ENCODE results near the gene KRTAP9-1.
"Not testable (repeated sequence)": the region's sequence is repeated elsewhere in the genome, so short reads cannot be mapped to it uniquely, and the experiment has no call there.

GRCh38 chr17:41160190-41160589 lies 29.5 kb upstream of the KRTAP9-1 start:
- TF ChIP-seq, protein P1, sequence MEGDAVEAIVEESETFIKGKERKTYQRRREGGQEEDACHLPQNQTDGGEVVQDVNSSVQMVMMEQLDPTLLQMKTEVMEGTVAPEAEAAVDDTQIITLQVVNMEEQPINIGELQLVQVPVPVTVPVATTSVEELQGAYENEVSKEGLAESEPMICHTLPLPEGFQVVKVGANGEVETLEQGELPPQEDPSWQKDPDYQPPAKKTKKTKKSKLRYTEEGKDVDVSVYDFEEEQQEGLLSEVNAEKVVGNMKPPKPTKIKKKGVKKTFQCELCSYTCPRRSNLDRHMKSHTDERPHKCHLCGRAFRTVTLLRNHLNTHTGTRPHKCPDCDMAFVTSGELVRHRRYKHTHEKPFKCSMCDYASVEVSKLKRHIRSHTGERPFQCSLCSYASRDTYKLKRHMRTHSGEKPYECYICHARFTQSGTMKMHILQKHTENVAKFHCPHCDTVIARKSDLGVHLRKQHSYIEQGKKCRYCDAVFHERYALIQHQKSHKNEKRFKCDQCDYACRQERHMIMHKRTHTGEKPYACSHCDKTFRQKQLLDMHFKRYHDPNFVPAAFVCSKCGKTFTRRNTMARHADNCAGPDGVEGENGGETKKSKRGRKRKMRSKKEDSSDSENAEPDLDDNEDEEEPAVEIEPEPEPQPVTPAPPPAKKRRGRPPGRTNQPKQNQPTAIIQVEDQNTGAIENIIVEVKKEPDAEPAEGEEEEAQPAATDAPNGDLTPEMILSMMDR (IDR thresholded peaks at IDR 0.05) = not testable (repeated sequence)
- not testable (repeated sequence) for TF ChIP-seq EP300, POLR2A (IDR thresholded peaks at IDR 0.05)

Data from tibial nerve (tissue), 4 donors.